ENCODE measurements around the gene RUVBL1. TPM values are rescaled to one million over a fixed set of nuclear protein-coding genes. Genes with fewer than 3 reads are reported as not detected.

Gene RUVBL1
- total RNA-seq, 1 donor from 2014 or later: 40.6 TPM

DNA sequence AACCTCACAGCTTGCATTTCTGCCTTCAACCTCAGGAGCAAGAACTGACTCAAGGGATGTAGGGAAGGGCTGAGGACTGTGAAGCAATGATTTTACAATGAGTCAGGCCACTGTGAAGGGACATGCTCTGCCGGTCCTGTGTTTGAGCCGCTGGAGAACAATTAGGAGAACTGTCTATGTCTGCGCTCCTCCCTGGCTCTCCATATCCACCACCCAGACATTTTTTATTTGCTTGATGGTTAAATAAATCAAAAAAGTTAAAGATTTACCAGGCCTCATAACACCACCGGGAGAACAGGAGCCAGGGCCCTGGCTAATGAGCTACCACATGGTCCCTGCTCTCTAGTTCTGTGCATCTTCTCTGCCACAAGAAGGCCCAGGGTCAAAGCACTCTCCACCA is 41.8 kb downstream of the RUVBL1 start:
- Mint-ChIP-seq H3K27ac (no peak overlapping the region), H3K27me3 (ENCODE audit: low read depth) (no peaks in the 10 kb centered on the region), H3K9me3 (no peaks in the 10 kb centered on the region), H3K4me3 (no peak overlapping the region), H3K36me3 (peaks cover 16% of the 10 kb centered on the region), H3K4me1 (no peaks in the 10 kb centered on the region)
- DNase-seq (ENCODE audit: low spot score in 2 of 2, unreplicated experiment in 2 of 2): no peak
- TF ChIP-seq, protein P1, sequence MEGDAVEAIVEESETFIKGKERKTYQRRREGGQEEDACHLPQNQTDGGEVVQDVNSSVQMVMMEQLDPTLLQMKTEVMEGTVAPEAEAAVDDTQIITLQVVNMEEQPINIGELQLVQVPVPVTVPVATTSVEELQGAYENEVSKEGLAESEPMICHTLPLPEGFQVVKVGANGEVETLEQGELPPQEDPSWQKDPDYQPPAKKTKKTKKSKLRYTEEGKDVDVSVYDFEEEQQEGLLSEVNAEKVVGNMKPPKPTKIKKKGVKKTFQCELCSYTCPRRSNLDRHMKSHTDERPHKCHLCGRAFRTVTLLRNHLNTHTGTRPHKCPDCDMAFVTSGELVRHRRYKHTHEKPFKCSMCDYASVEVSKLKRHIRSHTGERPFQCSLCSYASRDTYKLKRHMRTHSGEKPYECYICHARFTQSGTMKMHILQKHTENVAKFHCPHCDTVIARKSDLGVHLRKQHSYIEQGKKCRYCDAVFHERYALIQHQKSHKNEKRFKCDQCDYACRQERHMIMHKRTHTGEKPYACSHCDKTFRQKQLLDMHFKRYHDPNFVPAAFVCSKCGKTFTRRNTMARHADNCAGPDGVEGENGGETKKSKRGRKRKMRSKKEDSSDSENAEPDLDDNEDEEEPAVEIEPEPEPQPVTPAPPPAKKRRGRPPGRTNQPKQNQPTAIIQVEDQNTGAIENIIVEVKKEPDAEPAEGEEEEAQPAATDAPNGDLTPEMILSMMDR (IDR thresholded peaks at IDR 0.05; ENCODE audit: unreplicated experiment): no peak

DNA sequence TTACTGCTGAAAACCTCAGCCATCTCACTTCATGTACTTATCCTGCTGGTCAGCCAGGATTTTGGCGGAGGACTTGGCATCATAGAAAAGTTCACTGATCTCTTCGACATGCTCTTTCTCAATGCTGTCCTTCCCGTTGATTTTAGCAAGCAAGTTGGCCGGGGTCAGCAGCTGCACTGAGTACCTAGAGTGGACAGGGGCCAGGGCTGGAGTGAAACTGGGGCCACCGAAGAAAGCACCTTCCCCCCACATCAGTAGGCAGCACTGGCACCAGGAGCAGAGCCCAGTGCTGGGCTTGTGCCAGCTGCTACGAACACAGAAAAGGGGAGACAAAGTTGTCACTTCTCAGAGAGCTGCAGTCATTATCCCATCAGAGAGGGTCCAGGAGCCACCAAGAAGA is 42.4 kb downstream of the RUVBL1 start:
- Mint-ChIP-seq H3K27me3 (ENCODE audit: low read depth) (no peaks in the 10 kb centered on the region), H3K27ac (no peak overlapping the region), H3K36me3 (peaks cover 14% of the 10 kb centered on the region), H3K9me3 (no peaks in the 10 kb centered on the region), H3K4me1 (no peaks in the 10 kb centered on the region), H3K4me3 (no peak overlapping the region)
- TF ChIP-seq, protein P1 (IDR thresholded peaks at IDR 0.05; ENCODE audit: unreplicated experiment): no peak
- DNase-seq (ENCODE audit: low spot score in 2 of 2, unreplicated experiment in 2 of 2): no peak

DNA sequence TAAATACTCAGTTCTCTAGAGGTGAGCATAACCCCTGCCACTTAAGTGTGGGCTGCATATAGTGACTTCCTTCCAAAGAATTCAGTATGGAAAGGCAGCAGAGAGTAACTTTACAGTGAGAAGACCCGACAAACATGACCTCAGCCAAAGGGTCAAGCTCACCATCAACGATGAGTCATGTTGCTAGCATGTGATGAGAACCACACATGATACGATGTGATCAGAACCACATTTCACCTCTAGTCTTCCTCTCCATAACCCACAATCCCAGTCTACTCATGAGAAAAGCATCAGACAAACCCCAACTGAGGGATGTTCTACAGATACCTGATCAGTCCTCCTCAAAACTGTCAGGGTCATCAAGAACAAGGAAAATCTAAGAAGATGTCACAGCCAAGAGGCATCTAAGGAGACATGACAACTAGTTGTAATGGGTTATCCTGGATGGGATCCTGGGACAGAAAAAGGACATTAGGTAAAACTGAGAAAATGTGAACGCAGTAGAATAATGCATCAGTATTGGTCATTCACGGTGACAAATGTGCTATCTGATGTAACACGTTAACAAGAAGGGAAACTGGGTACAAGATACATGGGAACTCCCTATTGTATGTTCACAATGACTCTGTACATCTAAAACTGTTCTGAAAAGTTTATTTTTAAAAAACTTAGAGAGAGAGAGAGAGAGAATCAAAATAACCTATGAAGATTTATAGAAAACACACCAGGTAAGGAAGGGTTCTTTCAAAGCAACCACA is 43.1 kb downstream of the RUVBL1 start:
- no peak for DNase-seq (ENCODE audit: low spot score in 2 of 2, unreplicated experiment in 2 of 2)
- TF ChIP-seq, protein P1 (IDR thresholded peaks at IDR 0.05; ENCODE audit: unreplicated experiment): no peak
- no peaks in the 10 kb centered on the region for H3K4me1 Mint-ChIP-seq
- no peak overlapping the region for H3K4me3 Mint-ChIP-seq
- no peaks in the 10 kb centered on the region for H3K27me3 Mint-ChIP-seq (ENCODE audit: low read depth)
- H3K36me3 Mint-ChIP-seq: peaks cover 12% of the 10 kb centered on the region
- no peak overlapping the region for H3K27ac Mint-ChIP-seq
- no peaks in the 10 kb centered on the region for H3K9me3 Mint-ChIP-seq

DNA sequence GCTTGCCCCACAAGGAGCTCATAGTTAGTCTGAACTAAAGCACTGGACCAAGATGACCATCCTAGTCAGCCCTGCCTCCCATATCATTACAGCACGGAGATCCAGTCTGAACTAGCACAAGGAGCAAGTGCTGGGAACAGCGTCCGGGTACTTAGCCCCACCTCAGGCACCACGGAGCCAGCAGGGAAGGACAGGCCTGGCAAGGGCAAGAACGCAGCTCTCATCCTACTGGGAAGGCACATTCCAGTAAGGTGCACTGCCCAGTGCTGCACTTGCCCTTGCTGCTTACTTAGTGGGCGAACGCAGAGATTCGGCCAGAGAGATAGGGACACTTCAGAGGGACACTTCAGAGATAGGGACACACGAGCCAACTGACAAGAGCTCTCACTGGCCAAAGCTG is 43.8 kb downstream of the RUVBL1 start:
- H3K36me3 Mint-ChIP-seq: peaks cover 8% of the 10 kb centered on the region
- no peak overlapping the region for H3K27ac Mint-ChIP-seq
- H3K9me3 Mint-ChIP-seq: no peaks in the 10 kb centered on the region
- peaks cover 7% of the 10 kb centered on the region for H3K4me1 Mint-ChIP-seq
- TF ChIP-seq, protein P1 (IDR thresholded peaks at IDR 0.05; ENCODE audit: unreplicated experiment): no peak
- no peak overlapping the region for H3K4me3 Mint-ChIP-seq
- DNase-seq (ENCODE audit: low spot score in 2 of 2, unreplicated experiment in 2 of 2): no peak
- H3K27me3 Mint-ChIP-seq (ENCODE audit: low read depth): no peaks in the 10 kb centered on the region

DNA sequence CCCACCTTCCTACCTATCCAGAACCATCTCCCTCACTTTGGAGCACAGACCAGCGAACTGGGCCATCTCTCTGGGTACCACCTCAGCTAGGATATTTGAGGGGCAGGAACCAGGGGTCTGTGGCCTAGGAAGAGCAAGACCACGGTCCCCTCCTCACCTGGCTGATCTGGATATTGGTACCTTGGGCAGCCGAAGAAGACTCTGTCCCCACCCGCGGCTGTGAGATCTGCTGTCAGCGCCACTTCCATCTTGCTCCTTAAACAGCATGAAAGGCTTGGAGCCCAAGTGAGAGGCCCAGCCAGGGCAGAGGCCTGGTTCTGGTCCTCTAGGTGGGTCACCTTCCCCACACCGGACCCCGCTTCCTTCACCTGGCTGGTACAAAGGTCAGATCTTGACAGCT is 44.7 kb downstream of the RUVBL1 start:
- Mint-ChIP-seq H3K9me3 (no peaks in the 10 kb centered on the region), H3K27ac (no peak overlapping the region), H3K4me1 (peaks cover 8% of the 10 kb centered on the region), H3K4me3 (no peak overlapping the region), H3K36me3 (peaks cover 5% of the 10 kb centered on the region), H3K27me3 (ENCODE audit: low read depth) (no peaks in the 10 kb centered on the region)
- DNase-seq (ENCODE audit: low spot score in 2 of 2, unreplicated experiment in 2 of 2): no peak
- TF ChIP-seq, protein P1 (IDR thresholded peaks at IDR 0.05; ENCODE audit: unreplicated experiment): no peak

Measured in mesothelial cell of epicardium (in vitro differentiated cells).